BE2C (cell line): ENCODE measurements around the gene CACNA2D3.

Experiments
- DNase-seq: peaks from one replicate; pipeline ENCODE4 v3.0.0-alpha.2; 2020
- H3K27me3 ChIP-seq: fragments of 250-450 bp; sonication (Bioruptor Pico); 2 replicates; pipeline ENCODE4 v1.5.1; 2020; ENCODE audit warnings: mild to moderate bottlenecking
- H3K36me3 ChIP-seq: fragments of 250-450 bp; sonication (Bioruptor Pico); 2 replicates; pipeline ENCODE4 v1.5.1; 2020; ENCODE audit warnings: mild to moderate bottlenecking
- H3K4me1 ChIP-seq: fragments of 250-450 bp; sonication (Bioruptor Pico); 2 replicates; pipeline ENCODE4 v1.5.1; 2020
- H3K4me3 ChIP-seq: 2 replicates; pipeline ENCODE4 v1.5.1; 2011; ENCODE audit warnings: low read depth, low read length
- H3K9me3 ChIP-seq: fragments of 250-450 bp; sonication (Bioruptor Pico); 2 replicates; pipeline ENCODE4 v1.5.1; 2020
- TF ChIP-seq, protein P1 (sequence below): IDR thresholded peaks from 2 replicates; pipeline ENCODE4 v1.5.1; 2012; ENCODE audit warnings: mild to moderate bottlenecking, low read depth, low read length

CACNA2D3 gene

DNA sequence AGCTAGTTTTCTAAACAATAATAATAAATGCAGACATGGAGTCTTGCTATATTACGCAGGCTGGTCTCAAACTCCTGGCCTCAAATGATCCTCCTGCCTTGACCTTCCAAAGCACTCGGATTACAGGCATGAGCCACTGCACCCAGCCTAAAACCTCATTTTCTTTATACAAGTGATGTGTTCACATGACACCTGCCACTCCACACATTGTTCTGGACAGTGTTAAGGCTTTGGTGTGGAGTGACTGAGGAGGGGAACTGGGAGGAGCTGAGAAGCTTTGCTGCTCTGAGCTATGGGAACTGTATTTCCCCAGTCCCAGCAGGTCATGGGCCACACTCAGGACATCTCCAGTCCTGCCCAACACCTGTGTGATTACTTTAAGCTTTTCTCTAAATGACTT is 425.5 kb downstream of the CACNA2D3 start:
- Histone ChIP-seq H3K9me3 (no peaks in the 10 kb centered on the region), H3K4me3 (no peak overlapping the region), H3K36me3 (no peaks in the 10 kb centered on the region), H3K4me1 (no peaks in the 10 kb centered on the region), H3K27me3 (no peaks in the 10 kb centered on the region)
- TF ChIP-seq, protein P1, sequence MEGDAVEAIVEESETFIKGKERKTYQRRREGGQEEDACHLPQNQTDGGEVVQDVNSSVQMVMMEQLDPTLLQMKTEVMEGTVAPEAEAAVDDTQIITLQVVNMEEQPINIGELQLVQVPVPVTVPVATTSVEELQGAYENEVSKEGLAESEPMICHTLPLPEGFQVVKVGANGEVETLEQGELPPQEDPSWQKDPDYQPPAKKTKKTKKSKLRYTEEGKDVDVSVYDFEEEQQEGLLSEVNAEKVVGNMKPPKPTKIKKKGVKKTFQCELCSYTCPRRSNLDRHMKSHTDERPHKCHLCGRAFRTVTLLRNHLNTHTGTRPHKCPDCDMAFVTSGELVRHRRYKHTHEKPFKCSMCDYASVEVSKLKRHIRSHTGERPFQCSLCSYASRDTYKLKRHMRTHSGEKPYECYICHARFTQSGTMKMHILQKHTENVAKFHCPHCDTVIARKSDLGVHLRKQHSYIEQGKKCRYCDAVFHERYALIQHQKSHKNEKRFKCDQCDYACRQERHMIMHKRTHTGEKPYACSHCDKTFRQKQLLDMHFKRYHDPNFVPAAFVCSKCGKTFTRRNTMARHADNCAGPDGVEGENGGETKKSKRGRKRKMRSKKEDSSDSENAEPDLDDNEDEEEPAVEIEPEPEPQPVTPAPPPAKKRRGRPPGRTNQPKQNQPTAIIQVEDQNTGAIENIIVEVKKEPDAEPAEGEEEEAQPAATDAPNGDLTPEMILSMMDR = no peak
- DNase-seq = no peak

DNA sequence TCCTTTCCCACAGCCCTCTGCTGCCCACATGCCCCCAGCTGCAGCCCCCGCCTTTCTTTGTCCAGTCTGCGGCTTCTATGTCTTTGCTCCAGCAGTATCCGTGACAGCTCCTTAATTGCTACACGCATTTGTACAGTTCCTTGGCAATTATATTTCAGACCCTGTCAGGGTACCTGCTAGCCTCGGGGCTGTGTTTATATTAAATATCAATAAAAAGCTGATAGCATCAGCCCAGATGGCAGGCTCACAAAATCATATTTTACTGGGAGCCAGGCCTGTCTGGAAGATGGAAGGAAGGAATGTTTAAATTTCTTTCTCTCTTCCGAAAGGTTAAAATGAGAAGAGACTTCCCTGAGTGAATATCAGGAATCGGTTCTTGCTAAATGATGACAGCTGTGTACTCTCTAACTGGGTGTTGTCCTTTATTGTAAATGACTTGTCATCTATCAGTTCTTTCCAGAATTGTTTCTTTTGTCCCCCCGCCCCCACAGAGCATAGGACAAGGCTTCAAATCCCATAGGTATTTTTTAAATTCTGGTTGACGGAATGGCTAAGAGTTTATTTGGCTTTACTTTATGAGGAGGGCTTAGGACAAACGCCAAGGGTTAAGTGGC is 427.4 kb downstream of the CACNA2D3 start:
- DNase-seq = peak; percentile 7
- no peaks in the 10 kb centered on the region for H3K36me3 ChIP-seq
- TF ChIP-seq, protein P1 = no peak
- no peak overlapping the region for H3K4me3 ChIP-seq
- H3K27me3 ChIP-seq = no peaks in the 10 kb centered on the region
- no peaks in the 10 kb centered on the region for H3K4me1 ChIP-seq
- no peaks in the 10 kb centered on the region for H3K9me3 ChIP-seq

DNA sequence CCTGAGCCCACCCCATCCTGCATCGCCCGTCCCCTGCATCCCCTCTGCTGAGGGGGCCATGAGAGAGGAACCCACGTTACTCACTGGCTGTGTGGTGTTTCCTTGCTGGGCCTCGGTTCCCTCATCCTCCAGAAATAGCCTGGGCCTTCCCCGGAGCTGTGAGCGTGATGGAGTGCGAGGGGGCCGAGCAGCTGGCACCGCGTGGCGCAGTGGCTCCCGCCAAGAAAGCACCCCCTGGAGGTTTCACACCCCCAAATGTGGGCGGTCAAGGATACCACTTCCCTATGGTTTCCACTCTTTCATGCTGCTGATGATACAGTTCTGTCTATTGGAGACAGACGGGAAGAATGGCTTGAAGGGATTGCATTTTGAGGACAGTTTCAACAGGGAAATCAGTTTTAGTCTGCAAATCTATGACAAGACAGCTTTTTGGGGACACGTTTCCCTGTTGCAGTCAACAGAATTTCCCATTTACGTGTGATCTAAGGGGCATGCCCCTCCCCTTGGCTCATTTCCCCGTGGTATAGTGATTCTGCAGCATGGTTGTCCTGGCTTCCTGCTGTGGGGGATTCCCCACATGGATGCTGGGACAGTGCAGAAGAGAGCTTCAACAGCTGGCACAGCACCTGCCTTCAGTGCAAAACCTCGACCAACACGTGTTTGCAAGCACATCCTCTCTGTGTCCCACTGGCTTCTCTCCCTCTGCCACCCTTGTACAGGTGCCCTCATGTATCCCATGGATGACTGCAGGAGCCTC is 428.0 kb downstream of the CACNA2D3 start:
- TF ChIP-seq, protein P1 = no peak
- Histone ChIP-seq H3K27me3 (no peaks in the 10 kb centered on the region), H3K9me3 (no peaks in the 10 kb centered on the region), H3K36me3 (no peaks in the 10 kb centered on the region), H3K4me3 (no peak overlapping the region), H3K4me1 (no peaks in the 10 kb centered on the region)
- DNase-seq = no peak

DNA sequence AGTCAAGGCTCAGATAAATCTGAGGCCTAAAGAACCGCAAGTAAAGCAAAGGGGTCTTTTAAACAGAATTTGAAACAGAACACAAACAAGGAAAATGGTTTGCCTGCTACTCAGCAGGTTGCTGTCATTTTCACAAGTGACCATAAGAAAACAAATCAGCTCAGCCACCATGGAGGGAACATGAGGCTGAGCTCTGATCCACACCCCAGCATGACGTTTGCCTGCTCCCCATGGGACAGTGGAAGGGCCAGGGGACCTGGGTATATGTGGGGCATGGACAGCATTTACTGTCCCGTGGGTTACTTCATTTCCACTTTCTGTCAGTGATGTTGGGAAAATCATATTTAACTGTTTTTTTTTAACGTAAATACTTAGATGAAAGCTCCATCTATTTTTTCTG is 434.3 kb downstream of the CACNA2D3 start:
- TF ChIP-seq, protein P1 = no peak
- Histone ChIP-seq H3K4me3 (no peak overlapping the region), H3K27me3 (no peaks in the 10 kb centered on the region), H3K36me3 (no peaks in the 10 kb centered on the region), H3K9me3 (no peaks in the 10 kb centered on the region), H3K4me1 (no peaks in the 10 kb centered on the region)
- no peak for DNase-seq

DNA sequence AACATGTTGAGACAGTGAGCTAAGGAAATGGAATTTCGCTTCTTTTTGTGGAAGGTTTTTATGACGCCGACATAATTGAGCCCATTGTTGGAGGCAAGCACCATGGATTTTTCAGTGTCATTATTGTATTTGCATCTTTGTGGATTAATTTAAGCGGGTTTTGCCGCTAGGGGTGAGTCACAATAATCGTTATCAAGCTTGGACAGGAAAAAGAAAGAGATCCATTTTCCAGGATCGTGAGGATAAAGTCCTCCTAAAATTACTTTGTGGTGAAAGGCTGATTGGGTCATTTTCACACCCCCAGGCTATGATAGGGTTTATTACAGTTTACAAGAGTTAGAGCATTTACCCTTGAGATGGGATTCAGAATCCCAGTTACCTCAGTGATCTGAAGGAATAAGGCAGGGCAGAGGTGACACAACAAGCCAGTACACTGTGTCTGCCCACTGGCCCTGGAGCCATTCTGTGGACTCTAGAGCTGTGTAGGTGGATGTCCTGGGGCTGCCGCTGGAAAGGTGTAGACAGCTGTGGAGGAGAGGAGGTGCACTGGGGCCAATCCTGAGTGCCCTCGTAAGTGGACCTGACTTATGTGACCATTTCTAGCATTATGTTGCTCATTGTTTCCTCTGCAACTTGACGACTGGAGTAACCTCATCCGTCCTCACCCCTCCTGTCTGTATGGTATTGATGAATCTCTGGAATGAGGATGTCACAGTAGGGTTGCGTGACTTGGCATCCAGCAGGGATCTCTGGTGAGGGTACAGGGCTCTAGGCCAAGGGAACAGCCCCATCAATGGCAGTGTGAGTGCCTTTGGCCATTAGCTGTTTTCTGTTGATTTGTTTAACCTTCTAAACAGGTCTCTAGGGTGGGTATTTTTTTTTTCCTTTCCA is 435.4 kb downstream of the CACNA2D3 start:
- TF ChIP-seq, protein P1 = no peak

More for the DNA sequence above, 435.4 kb downstream of the CACNA2D3 start:
- Histone ChIP-seq H3K27me3 (no peaks in the 10 kb centered on the region), H3K4me1 (no peaks in the 10 kb centered on the region), H3K9me3 (no peaks in the 10 kb centered on the region), H3K4me3 (no peak overlapping the region), H3K36me3 (no peaks in the 10 kb centered on the region)
- no peak for DNase-seq
